Omental fat pad (tissue), 4 donors: ENCODE measurements around the gene TMEM150C. TPM values are rescaled to one million over a fixed set of nuclear protein-coding genes. Genes with fewer than 3 reads are reported as not detected.

Experiments used
- ATAC-seq: fragments of 150-250 bp; one replicate; pipeline ENCODE4 v1.9.1; 2016; ENCODE audit warnings: mild to moderate bottlenecking, moderate library complexity; ENCODE audit not compliant: low FRiP score
- DNase-seq: peaks from one replicate; pipeline ENCODE4 v3.0.0-alpha.2; 2019; ENCODE audit warnings: low spot score
- CTCF ChIP-seq, 3 donors: fragments of 450-650 bp; IDR thresholded peaks; one replicate each; pipeline ENCODE4 v1.5.1; 2016 to 2017; ENCODE audit warnings: antibody characterized with exemption in 3 of 3, mild to moderate bottlenecking in 3 of 3, moderate library complexity in 2 of 3
- total RNA-seq, 4 donors: library from RNA; depleted of rRNA; stranded (reverse); fragments of >200 nt; gene quantifications; one replicate each; pipeline ENCODE4 v1.1.0, GENCODE V29; 2016

Gene TMEM150C
- total RNA-seq, 4 donors from 2014 or later: 14.4 to 92.4 (median 26.8) TPM

- no peak for TF ChIP-seq CTCF (IDR thresholded peaks at IDR 0.05)
- ATAC-seq (no peak), DNase-seq (no peak)
Observed at GRCh38 chr4:82501154-82501442, 60.7 kb downstream of the TMEM150C start.

GRCh38 chr4:82500435-82501153 lies 61.2 kb downstream of the TMEM150C start:
- DNase-seq (no peak), ATAC-seq (no peak)
- no peak for TF ChIP-seq CTCF (IDR thresholded peaks at IDR 0.05)

GRCh38 chr4:82499738-82500434 lies 61.9 kb downstream of the TMEM150C start:
- TF ChIP-seq CTCF (IDR thresholded peaks at IDR 0.05): no peak
- DNase-seq: no peak
- no peak for ATAC-seq

GRCh38 chr4:82496349-82496748 lies 65.4 kb downstream of the TMEM150C start:
- ATAC-seq: no peak
- TF ChIP-seq CTCF (IDR thresholded peaks at IDR 0.05): no peak
- DNase-seq: no peak

- TF ChIP-seq CTCF (IDR thresholded peaks at IDR 0.05): no peak
- no peak for ATAC-seq
- no peak for DNase-seq
Observed at GRCh38 chr4:82495666-82496065, 66.1 kb downstream of the TMEM150C start.

- no peak for ATAC-seq
Observed at GRCh38 chr4:82493721-82494425, 67.9 kb downstream of the TMEM150C start.

More at GRCh38 chr4:82493721-82494425, 67.9 kb downstream of the TMEM150C start:
- TF ChIP-seq CTCF (IDR thresholded peaks at IDR 0.05): no peak
- DNase-seq: no peak
